NCI-H345 (cell line): ENCODE data around the gene LRRC37A3.
"Not testable (repeated sequence)": the region's sequence is repeated elsewhere in the genome, so short reads cannot be mapped to it uniquely, and the experiment has no call there.

Experiments used
- DNase-seq: peaks from one replicate; lab custom pipeline; 2025; lab: John Stamatoyannopoulos, UW

Gene LRRC37A3

GRCh38 chr17:64834060-64834459, 85.2 kb downstream of the LRRC37A3 start:
- not testable (repeated sequence) for DNase-seq

- DNase-seq = not testable (repeated sequence)
Measured at GRCh38 chr17:64830631-64831040, 88.6 kb downstream of the LRRC37A3 start.

DNA sequence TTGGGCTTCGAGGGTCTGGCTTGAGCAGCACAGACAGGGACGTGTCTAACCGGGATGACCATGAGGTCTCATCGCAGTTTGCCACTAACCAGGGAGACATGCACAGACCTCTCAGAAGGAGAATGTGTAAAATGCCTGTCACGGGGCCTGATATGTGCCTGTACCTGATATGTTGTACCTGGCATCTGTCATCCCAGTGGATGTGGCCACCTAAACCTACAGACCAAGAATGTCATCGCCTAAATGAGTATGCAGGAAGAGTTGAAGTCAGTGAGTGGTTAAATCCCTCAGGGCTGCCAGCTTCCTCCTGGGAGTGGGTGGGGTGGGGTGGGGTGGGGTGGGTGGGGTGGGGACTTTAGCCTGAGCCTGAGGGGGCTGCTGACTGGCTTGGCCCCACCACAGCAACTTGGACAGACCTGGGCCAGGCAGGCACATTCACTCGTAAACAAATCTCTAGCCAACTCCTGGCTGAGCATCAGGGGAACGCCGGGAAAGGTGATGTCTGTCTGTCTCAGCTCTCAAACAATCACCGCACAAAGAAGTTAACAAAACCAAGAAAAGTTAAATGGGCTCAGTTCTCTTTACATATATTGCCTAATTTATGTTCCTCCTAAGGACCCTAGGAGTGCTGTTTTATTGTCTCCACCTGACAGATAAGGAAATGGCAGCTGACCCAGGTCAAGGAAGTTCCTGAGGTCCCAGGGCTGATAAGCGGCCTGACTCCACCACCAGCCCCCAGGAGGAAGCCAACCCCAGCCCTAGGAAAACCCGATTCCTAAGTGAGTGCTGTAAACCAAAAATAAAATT, 89.3 kb downstream of the LRRC37A3 start:
- not testable (repeated sequence) for DNase-seq

GRCh38 chr17:64829068-64829467, 90.2 kb downstream of the LRRC37A3 start:
- DNase-seq = not testable (repeated sequence)

DNA sequence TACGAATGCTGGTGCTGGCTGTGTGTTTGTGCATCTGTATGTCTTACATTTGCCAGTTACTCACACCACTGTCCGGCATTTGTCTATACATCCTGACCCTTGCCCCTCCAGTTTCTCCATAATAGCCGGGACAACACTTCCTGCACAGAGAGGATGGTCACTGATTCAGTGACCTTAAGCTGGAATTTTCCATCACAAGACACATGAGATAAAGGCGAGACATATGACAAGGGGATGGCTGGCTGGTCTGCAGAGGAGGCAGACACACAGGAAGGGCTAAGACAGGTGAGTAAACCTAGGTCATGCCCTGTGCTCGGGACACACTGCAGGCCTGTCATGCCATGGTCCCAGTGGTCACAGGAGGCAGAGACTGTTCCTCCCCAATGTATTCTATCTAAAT, 100.4 kb downstream of the LRRC37A3 start:
- not testable (repeated sequence) for DNase-seq

DNA sequence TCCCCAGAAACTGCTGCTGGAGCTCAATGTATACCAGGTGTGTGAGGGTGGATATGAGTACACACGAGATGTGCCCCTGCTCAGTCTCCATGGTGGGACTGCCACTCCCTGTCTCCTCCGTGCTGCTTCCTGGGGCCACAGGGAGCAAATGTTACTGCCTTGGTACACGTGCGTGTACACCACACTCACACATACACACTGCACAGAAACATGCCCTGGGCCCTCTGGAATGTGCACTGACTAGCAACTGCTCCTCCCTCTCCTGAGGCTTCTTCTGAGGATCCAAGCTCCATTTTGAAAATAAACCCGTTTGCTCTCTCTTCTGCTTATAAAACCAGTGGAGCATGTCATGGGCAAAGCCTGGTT, 103.5 kb downstream of the LRRC37A3 start:
- DNase-seq = not testable (repeated sequence)

DNA sequence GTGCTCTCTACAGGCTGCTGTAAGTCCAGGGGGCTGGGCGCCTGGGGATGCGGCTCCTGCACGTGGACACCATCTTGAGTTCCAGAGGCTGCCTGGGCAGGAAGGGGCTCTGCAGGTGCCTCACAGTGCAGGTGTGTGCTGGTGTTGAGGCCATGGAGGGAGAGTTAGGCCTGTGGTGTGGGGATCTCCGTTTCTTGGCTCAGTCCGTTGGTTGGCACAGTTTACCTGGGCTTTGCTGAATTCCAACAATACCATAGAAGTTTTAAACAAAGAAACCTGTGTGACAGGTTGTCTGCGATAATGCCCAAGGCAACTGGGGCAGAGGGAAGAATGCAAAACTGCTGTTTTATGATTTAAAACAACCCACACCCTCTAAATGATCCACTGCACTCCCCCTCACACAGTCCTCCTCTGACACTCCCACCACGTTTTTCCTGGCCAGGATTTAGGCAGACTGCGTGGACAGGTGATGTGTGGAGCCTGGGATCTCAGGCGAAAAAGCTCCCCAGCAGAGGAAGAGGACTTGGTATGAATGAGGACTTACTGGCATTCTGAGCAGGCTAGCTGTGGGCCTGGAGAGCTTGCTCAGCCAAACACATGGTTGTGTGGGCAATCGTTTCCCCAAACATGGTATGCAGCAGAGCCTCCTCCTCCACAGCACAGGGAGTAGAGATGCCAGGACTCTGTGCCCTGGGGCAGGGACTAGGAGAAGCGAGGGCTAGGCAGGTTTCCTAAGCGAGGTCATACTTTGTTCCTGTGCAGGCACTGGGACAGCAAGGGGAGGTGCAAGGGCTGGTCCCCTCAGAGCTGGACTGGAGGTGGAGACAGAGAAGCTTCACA, 104.1 kb downstream of the LRRC37A3 start:
- DNase-seq = not testable (repeated sequence)

- DNase-seq = peak; percentile 80
Measured at GRCh38 chr17:64808178-64808977, 110.9 kb downstream of the LRRC37A3 start.
